ENCODE data around the gene PLCG2.

Gene PLCG2

DNA sequence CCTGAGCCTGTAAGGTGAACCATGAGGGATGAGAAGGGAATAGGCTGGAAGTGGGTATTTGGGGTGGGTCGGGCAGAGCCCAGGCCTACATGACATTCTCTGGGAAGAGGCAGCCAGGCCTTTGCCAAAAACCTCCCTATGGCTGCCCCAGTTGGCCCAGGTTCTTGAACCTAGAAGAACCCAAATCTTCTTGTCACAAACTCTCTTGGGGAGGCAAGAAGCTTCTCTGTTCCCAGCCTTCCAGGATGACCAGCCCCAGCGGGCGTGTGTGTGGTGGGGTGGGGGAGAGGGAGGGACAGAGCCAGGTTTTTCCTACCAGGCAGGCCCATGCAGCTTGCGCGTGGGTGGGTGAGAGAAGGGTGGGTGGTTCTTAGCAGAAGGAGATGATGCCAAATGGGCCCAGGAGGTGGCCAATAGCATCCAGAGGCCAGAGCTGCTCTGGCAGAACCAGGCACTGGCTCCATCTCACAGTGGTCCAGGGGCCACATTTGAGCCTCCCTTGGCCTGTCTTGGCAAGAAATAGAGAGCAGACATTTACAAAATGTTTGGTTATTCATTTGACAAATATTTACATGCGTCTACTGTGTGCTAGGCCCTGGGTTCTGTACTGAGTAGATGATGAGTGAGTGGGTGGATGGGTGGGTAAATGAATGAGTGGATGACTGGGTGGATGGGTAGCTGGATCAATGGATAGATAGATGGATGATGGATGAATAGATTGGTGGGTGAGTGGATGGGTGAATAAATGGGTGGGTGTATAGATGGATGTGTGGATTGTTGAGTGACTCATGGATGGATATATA lies 44.3 kb upstream of the PLCG2 start:
- Histone ChIP-seq H2AFZ (ENCODE audit: low read depth, low read length, severe bottlenecking) (no peak overlapping the region), H3K36me3 (ENCODE audit: low read length) (no peaks in the 10 kb centered on the region), H3K4me3 (ENCODE audit: insufficient read depth, low read length, poor library complexity, severe bottlenecking) (no peak overlapping the region), H3K79me2 (ENCODE audit: insufficient read depth, low read length) (peaks cover 7% of the 10 kb centered on the region), H3K27me3 (ENCODE audit: low read length) (no peaks in the 10 kb centered on the region), H3K27ac (ENCODE audit: low read depth, low read length) (no peak overlapping the region), H3K9me3 (ENCODE audit: insufficient read depth, low read length) (no peaks in the 10 kb centered on the region), H3K9me2 (replicated peaks; ENCODE audit: insufficient read depth, low read length) (no peaks in the 10 kb centered on the region), H3K9ac (ENCODE audit: low read length) (no peak overlapping the region), H3K4me2 (ENCODE audit: low read depth, low read length, poor library complexity, severe bottlenecking) (no peak overlapping the region), H3F3A (ENCODE audit: insufficient read depth) (peaks cover 18% of the 10 kb centered on the region), H4K20me1 (ENCODE audit: low read depth, low read length) (no peaks in the 10 kb centered on the region)
- TF ChIP-seq EZH2phosphoT487 (conservative IDR thresholded peaks at IDR 0.05; ENCODE audit: low read length): no peak
- TF ChIP-seq, protein P1, sequence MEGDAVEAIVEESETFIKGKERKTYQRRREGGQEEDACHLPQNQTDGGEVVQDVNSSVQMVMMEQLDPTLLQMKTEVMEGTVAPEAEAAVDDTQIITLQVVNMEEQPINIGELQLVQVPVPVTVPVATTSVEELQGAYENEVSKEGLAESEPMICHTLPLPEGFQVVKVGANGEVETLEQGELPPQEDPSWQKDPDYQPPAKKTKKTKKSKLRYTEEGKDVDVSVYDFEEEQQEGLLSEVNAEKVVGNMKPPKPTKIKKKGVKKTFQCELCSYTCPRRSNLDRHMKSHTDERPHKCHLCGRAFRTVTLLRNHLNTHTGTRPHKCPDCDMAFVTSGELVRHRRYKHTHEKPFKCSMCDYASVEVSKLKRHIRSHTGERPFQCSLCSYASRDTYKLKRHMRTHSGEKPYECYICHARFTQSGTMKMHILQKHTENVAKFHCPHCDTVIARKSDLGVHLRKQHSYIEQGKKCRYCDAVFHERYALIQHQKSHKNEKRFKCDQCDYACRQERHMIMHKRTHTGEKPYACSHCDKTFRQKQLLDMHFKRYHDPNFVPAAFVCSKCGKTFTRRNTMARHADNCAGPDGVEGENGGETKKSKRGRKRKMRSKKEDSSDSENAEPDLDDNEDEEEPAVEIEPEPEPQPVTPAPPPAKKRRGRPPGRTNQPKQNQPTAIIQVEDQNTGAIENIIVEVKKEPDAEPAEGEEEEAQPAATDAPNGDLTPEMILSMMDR (IDR thresholded peaks at IDR 0.05; ENCODE audit: insufficient read depth, low read length, poor library complexity, severe bottlenecking): no peak

DNA sequence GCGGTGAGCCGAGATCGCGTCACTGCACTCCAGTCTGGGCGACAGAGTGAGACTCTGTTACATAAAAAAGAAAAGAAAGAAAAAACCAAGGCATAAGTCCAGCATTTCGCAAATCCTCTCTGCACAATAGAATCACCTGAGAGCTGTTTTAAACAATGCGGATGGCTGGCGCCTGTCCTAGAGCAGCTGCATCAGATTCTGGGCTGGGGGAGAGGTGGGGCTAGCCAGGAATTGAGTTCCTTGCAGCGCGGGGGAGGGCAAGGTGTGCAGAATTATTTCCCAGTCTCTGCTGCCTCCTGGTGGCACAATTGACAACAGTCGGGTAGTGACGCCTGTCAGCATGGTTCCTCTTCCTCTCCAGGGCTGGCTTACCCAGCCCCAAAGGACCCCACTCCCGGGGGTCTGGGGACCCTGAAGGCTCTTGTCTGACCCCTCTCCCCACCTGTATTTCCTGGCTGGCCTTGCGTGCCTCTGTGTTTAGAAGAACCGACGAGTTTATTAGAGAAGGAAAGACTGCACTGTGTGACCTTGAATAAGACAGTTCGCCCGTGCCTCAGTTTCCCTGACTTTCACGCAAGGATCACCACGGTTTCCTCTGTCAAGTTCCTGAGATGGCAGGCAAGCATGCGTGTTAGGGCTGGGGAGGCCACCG lies 41.1 kb upstream of the PLCG2 start:
- peak overlapping the region; percentile 95 for H3K4me2 ChIP-seq (ENCODE audit: low read depth, low read length, poor library complexity, severe bottlenecking)
- no peaks in the 10 kb centered on the region for H4K20me1 ChIP-seq (ENCODE audit: low read depth, low read length)
- H3K36me3 ChIP-seq (ENCODE audit: low read length): no peaks in the 10 kb centered on the region
- H3K9ac ChIP-seq (ENCODE audit: low read length): peak overlapping the region; percentile 89
- TF ChIP-seq EZH2phosphoT487 (conservative IDR thresholded peaks at IDR 0.05; ENCODE audit: low read length): no peak
- TF ChIP-seq, protein P1 (IDR thresholded peaks at IDR 0.05; ENCODE audit: insufficient read depth, low read length, poor library complexity, severe bottlenecking): peak; percentile 53
- peak overlapping the region; percentile 97 for H3K27ac ChIP-seq (ENCODE audit: low read depth, low read length)
- H2AFZ ChIP-seq (ENCODE audit: low read depth, low read length, severe bottlenecking): peak overlapping the region; percentile 50
- peak overlapping the region; percentile 33 for H3K4me3 ChIP-seq (ENCODE audit: insufficient read depth, low read length, poor library complexity, severe bottlenecking)
- H3K79me2 ChIP-seq (ENCODE audit: insufficient read depth, low read length): peaks cover 36% of the 10 kb centered on the region
- no peaks in the 10 kb centered on the region for H3K27me3 ChIP-seq (ENCODE audit: low read length)
- H3F3A ChIP-seq (ENCODE audit: insufficient read depth): peaks cover 31% of the 10 kb centered on the region
- H3K9me3 ChIP-seq (ENCODE audit: insufficient read depth, low read length): no peaks in the 10 kb centered on the region
- H3K9me2 ChIP-seq (replicated peaks; ENCODE audit: insufficient read depth, low read length): no peaks in the 10 kb centered on the region

DNA sequence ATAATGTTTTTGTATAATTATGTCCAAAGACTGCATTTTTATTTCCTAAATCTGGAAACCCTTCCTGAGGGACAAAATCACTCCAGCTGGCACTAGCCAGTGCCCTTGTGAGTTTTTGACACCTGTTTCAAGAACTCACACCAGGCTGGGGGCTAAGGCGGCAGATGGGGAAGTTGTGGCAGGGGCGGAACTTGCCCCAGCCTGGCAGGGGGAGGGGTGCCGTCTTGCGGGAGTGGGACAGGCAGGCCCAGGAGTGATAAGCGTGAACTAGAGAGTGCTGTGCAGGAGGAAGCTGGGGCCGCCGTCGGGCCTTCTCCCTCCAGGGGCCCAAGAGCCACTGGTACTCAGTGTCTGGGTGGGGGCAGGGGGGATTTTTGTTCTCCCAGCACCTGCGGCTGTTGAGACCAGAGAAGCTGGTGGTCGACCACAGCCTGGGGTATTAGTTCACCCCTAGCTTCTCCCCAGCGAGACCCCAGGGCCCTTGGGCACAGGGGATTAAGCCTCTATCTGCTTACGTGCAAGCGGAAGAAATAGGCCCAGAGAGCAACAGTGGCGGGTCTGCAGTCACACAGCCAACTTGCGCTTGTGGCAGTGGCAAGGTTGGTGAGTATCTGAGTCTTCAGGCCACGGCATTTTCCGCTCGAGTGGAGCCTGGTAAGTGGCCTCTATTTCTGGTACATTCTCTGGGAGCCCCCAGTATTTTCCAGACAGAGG lies 40.2 kb upstream of the PLCG2 start:
- H3K9ac ChIP-seq (ENCODE audit: low read length): peak overlapping the region; percentile 89
- no peaks in the 10 kb centered on the region for H3K27me3 ChIP-seq (ENCODE audit: low read length)
- H2AFZ ChIP-seq (ENCODE audit: low read depth, low read length, severe bottlenecking): peak overlapping the region; percentile 50
- peak overlapping the region; percentile 95 for H3K4me2 ChIP-seq (ENCODE audit: low read depth, low read length, poor library complexity, severe bottlenecking)
- no peak for TF ChIP-seq EZH2phosphoT487 (conservative IDR thresholded peaks at IDR 0.05; ENCODE audit: low read length)
- TF ChIP-seq, protein P1 (IDR thresholded peaks at IDR 0.05; ENCODE audit: insufficient read depth, low read length, poor library complexity, severe bottlenecking): no peak
- peaks cover 37% of the 10 kb centered on the region for H3K79me2 ChIP-seq (ENCODE audit: insufficient read depth, low read length)
- peak overlapping the region; percentile 97 for H3K27ac ChIP-seq (ENCODE audit: low read depth, low read length)
- no peaks in the 10 kb centered on the region for H3K9me2 ChIP-seq (replicated peaks; ENCODE audit: insufficient read depth, low read length)
- no peaks in the 10 kb centered on the region for H4K20me1 ChIP-seq (ENCODE audit: low read depth, low read length)
- no peaks in the 10 kb centered on the region for H3K36me3 ChIP-seq (ENCODE audit: low read length)
- no peaks in the 10 kb centered on the region for H3K9me3 ChIP-seq (ENCODE audit: insufficient read depth, low read length)
- H3F3A ChIP-seq (ENCODE audit: insufficient read depth): peaks cover 31% of the 10 kb centered on the region
- peak overlapping the region; percentile 58 for H3K4me3 ChIP-seq (ENCODE audit: insufficient read depth, low read length, poor library complexity, severe bottlenecking)
